HG03025 (cell line): ENCODE data around the gene KLHL3.

Experiments
- ATAC-seq: cut with Tn5 transposase; IDR thresholded peaks from one replicate; pipeline ENCODE4 v1.9.1; 2021; ENCODE audit warnings: mild to moderate bottlenecking, moderate library complexity; ENCODE audit not compliant: unreplicated experiment, low FRiP score

KLHL3 gene

DNA sequence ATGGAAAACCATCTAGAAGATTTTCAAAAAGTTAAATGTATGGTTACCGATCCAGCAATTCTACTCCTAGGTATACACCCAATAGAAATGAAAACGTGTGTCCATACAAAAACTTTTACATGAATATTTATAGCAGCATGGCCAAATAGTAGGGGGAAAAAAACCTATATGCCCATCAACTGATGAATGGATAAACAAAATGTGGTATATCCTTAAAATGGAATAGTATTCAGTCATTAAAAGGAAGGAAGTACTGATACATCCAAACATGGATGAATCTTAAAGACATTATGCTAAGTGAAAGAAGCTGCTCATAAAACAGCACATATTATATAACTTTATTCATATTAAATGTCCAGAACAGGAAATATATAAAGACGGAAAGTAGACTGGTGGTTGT lies 143.6 kb downstream of the KLHL3 start:
- no peak for ATAC-seq

DNA sequence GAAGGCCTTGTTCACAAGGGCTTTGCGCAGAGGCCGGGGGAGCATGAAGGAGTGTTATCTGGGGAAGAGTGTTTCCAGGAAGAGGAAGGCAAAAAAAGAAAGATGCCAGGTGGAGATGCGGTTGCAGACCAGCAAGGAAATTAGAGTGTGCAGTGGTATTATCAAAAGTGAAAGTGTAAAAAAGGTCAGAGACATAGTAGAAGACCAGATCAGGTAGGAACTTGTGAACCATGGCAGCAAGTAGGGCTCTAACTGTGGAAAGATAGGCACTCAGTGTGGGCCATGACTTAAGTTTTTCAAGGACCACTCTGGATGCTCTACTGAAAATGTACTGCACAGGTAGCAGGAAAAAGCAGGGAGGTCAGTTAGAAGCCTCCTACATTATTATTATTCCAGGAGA lies 146.7 kb downstream of the KLHL3 start:
- no peak for ATAC-seq

DNA sequence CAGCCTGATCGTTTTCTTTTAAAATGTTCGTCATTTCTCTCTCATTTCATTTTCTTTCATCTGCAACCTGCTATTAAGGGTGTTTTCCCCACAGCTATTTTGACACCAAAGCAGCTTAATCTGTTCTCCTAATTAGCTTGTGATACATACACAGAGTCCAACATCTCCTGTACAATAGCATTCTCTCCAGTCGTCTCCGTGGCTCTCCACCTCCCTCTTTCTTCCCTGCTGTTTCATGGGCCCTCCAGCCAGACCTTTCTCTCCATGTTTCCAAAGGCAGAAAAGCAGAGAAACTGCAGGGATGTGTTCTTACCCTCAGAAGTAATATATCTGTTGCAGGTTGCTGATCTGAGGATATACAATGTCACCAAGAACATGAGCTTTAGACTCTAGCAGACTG lies 148.0 kb downstream of the KLHL3 start:
- ATAC-seq, result no peak

DNA sequence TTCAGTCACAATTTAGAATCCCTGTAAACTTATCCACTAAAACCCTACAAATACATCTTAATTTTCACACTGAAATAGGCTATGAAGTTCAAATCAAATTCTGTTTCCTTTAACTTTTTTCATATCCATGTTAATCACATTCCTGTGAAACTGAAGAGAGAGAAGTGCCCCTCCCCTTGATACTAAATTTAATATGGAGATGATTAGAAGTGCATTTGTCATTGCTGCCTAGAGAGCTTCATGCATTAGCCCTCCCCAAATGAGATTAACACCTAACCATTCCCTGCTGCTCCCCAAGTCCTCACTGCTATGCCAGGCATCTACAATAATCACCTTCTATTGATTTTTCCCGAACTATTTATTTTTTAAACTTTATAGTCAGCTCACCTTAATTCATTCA lies 151.6 kb downstream of the KLHL3 start:
- ATAC-seq, result no peak

DNA sequence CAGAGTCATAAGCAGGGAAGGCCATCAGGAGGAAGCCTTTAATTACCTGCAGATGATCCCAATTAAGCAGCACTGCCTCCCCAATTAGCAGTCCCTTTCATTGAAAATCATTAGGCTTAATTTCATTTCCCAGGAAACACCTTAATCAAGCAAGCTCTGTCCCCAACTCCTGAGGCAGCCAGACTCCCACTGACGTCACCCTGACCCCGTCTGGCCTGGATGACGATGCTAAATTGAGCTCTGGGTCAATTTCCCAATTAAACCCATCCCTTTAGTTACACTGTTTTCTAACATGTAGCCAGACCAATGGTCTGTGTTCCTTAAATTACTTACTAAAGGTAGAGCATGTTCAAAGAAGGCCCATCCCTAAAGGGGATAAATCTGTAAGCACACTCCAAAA lies 152.8 kb downstream of the KLHL3 start:
- no peak for ATAC-seq

DNA sequence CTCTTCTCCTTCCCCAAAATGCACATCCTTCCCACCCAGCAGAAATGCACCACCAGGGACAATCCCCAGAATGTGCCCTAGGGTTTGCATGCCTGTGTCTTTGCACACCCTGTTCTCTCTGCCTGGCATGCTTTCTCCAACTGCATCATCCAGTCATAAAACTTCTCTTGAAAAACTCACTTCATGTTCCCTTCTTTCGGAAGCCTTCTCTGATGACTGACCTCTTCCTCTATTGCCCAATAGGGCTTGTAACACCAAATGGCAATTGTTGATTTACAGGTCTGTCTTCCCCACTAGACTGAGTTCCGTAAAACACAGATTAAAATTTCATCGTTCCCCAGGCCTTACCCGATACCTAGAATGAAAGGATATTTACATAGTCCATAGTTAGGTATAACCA lies 153.7 kb downstream of the KLHL3 start:
- ATAC-seq, result no peak

DNA sequence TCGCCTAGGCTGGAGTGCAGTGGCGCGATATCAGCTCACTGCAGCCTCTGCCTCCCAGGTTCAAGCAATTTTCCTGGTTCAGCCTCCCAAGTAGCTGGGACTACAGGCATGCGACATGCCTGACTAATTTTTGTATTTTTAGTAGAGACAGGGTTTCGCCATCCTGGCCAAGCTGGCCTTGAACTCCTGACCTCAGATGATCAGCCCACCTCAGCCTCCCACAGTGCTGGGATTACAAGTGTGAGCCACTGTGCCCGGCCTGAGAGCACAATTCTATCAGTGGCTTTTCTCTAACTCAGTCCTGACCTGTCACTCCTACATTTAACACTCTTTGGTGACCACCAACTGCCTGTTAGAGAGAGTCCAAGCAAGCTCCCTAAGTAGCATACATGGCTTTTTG lies 154.1 kb downstream of the KLHL3 start:
- ATAC-seq, result no peak

DNA sequence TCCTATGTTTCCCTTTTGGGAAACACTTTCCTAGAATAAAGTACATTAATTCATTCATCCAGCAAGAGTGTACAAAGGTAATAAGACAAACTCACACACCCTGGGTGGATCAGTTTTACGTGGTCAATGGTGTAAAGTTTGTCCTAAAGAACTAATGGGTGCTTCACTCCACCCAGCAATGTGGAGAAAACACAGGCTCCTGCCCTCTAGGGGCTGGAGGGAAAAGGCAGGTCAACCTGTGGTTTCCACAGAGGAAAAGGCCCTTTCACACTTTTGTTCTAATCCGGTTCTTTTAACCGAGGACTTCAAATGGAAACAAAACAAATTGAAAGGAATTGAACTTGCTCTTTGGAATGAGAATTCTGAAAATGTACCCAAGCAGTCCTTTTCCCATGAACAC lies 155.9 kb downstream of the KLHL3 start:
- no peak for ATAC-seq

DNA sequence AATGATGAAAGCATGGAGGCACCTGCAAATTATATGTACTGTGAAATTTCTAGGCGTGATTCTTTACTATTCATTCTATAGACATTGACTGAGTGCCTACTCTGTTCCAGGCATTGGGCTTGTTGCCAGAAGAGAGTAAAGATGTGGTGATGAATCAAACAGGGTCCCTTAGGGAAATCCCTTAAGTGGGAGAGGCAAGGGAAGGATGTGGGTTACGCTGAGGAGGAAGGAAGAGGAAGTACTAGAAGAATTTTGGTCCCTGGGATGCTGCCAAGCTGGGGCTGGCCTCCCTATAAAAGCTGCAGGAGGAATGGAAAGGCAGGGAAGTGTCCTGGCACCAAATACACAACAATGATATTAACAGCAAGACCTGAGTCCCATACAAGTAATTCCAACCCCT lies 160.0 kb downstream of the KLHL3 start:
- ATAC-seq, result no peak

DNA sequence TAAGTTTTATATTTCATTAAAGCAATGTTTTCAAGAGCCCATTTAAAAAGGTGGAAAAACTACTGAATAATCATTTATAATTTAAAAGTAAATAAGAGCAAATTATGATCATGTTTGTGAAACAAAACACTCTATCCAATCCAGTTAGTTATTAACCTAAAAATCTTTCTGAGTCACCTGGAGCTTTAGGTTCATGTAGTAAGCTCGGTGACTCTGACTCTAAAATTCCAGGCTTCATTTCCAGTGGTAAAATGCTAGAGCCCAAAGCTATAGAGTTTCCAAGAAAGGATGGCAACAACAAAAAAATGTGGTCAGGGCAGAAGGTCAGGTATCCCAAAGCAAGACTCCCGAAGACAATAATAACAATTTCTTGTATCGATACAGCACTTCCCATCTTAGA lies 160.7 kb downstream of the KLHL3 start:
- no peak for ATAC-seq

DNA sequence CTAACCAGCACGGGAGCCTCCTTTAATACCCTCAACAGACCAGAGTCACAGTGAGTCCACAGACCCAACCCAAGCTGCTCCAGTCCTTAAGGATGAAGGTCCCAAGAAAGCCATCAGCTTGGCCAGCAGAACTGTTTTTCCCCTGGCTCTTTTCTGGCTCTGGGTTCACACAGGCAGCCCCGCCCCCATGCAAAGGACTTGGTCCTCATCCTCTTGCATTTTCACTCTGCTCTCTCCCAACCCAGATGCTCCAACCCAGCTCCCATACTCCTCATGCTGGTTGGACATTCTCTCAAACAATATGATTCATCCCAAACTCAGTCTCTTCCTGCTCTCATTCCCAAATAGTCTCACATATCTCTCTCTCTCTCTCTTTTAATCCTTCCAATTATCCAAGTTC lies 162.5 kb downstream of the KLHL3 start:
- no peak for ATAC-seq

DNA sequence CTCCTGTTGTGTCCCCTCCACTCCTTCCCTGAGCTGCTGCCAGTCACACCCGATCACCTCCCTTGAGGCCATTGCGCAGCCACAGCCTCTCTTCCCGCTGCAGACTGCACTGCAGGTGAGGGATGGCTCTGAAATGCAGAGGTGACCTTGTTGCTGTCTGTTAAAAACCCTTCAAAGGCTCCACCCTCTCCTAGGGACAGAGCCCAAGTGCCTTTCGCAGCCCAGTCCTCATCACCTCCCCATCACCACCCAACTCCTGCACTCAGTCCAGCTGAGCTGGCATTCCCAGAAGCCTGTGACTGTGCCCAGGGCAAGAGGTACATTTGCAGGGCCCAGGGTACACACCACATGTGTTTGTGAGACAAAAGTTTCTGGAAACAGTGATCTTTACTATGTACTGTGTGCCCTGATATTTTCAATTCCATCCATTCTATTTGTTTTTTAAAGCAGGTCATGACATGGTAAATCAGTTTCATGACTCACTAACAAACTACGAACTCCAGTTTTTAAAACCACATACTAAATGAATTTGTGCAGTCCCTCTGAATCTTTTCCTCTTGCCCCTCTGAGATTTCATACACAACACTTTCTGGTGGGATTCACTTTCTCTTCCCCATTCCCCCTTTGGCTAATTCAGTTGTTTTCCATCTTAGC lies 163.7 kb downstream of the KLHL3 start:
- no peak for ATAC-seq

DNA sequence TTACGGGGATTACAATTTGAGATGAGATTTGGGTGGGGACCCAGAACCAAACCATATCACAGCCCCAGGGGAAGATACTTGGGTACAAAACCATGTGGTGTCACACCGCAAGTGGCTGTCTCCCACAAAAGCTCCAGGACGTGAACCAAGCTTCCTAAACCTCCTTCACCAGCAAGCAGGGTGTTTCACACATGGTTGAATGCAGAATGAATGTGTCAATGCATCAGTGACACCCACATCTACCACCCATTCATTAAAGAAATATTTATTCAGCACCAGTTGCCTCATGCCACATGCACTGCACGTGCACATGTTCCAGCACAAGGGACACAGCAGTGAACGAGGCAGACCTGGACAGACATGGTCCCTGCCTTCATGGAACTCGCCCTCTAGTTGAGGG lies 165.8 kb downstream of the KLHL3 start:
- ATAC-seq, result no peak
